HL-60 (cell line): ENCODE measurements around the gene FRMPD4.

Experiments used
- POLR2AphosphoS5 ChIP-seq: IDR thresholded peaks from 2 replicates; pipeline ENCODE4 v1.6.1; 2012; ENCODE audit warnings: low read depth
- TF ChIP-seq, protein P1 (sequence below): IDR thresholded peaks from one replicate; pipeline ENCODE4 v1.5.1; 2011; ENCODE audit warnings: low read length, control low read depth, inconsistent platforms; ENCODE audit not compliant: insufficient read depth
- TF ChIP-seq, protein P2 (sequence below): IDR thresholded peaks from 2 replicates; pipeline ENCODE4 v1.6.1; 2012; ENCODE audit warnings: low read depth; ENCODE audit not compliant: insufficient replicate concordance

DNA sequence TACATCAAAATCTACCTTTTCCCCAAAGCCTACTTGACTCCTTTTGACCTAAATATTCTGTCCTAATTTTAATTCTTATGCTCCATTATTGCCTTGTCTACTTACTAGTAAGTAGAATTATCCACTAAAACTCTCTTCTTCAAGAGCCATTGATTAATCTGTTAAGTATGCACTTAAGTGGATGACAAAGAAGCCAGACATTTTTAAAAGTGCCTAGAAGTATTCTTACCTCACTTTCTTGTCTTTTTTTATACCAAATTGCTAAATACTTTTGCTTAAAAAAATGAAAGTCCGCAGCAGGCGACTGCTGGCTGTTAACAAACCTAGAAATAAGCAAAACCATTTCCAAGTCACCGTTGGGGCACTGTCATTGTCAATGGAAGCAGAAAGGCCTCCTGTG, 20.1 kb upstream of the FRMPD4 start:
- TF ChIP-seq, protein P1, sequence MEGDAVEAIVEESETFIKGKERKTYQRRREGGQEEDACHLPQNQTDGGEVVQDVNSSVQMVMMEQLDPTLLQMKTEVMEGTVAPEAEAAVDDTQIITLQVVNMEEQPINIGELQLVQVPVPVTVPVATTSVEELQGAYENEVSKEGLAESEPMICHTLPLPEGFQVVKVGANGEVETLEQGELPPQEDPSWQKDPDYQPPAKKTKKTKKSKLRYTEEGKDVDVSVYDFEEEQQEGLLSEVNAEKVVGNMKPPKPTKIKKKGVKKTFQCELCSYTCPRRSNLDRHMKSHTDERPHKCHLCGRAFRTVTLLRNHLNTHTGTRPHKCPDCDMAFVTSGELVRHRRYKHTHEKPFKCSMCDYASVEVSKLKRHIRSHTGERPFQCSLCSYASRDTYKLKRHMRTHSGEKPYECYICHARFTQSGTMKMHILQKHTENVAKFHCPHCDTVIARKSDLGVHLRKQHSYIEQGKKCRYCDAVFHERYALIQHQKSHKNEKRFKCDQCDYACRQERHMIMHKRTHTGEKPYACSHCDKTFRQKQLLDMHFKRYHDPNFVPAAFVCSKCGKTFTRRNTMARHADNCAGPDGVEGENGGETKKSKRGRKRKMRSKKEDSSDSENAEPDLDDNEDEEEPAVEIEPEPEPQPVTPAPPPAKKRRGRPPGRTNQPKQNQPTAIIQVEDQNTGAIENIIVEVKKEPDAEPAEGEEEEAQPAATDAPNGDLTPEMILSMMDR = no peak
- TF ChIP-seq, protein P2, sequence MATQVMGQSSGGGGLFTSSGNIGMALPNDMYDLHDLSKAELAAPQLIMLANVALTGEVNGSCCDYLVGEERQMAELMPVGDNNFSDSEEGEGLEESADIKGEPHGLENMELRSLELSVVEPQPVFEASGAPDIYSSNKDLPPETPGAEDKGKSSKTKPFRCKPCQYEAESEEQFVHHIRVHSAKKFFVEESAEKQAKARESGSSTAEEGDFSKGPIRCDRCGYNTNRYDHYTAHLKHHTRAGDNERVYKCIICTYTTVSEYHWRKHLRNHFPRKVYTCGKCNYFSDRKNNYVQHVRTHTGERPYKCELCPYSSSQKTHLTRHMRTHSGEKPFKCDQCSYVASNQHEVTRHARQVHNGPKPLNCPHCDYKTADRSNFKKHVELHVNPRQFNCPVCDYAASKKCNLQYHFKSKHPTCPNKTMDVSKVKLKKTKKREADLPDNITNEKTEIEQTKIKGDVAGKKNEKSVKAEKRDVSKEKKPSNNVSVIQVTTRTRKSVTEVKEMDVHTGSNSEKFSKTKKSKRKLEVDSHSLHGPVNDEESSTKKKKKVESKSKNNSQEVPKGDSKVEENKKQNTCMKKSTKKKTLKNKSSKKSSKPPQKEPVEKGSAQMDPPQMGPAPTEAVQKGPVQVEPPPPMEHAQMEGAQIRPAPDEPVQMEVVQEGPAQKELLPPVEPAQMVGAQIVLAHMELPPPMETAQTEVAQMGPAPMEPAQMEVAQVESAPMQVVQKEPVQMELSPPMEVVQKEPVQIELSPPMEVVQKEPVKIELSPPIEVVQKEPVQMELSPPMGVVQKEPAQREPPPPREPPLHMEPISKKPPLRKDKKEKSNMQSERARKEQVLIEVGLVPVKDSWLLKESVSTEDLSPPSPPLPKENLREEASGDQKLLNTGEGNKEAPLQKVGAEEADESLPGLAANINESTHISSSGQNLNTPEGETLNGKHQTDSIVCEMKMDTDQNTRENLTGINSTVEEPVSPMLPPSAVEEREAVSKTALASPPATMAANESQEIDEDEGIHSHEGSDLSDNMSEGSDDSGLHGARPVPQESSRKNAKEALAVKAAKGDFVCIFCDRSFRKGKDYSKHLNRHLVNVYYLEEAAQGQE = no peak
- TF ChIP-seq POLR2AphosphoS5 = no peak
